Omental fat pad (tissue), 4 donors: ENCODE results near the gene SORCS3. TPM values are rescaled to one million over a fixed set of nuclear protein-coding genes. Genes with fewer than 3 reads are reported as not detected.

Source experiments
- ATAC-seq: fragments of 150-250 bp; one replicate; pipeline ENCODE4 v1.9.1; 2016; ENCODE audit warnings: mild to moderate bottlenecking, moderate library complexity; ENCODE audit not compliant: low FRiP score
- DNase-seq: peaks from one replicate; pipeline ENCODE4 v3.0.0-alpha.2; 2019; ENCODE audit warnings: low spot score
- total RNA-seq, 4 donors: library from RNA; depleted of rRNA; stranded (reverse); fragments of >200 nt; gene quantifications; one replicate each; pipeline ENCODE4 v1.1.0, GENCODE V29; 2016
- TF ChIP-seq, protein P1 (sequence below), 3 donors: fragments of 450-650 bp; IDR thresholded peaks; one replicate each; pipeline ENCODE4 v1.5.1; 2016 to 2017; ENCODE audit warnings: antibody characterized with exemption in 3 of 3, mild to moderate bottlenecking in 3 of 3, moderate library complexity in 2 of 3

SORCS3 gene
- total RNA-seq, 4 donors from 2014 or later: not detected

DNA sequence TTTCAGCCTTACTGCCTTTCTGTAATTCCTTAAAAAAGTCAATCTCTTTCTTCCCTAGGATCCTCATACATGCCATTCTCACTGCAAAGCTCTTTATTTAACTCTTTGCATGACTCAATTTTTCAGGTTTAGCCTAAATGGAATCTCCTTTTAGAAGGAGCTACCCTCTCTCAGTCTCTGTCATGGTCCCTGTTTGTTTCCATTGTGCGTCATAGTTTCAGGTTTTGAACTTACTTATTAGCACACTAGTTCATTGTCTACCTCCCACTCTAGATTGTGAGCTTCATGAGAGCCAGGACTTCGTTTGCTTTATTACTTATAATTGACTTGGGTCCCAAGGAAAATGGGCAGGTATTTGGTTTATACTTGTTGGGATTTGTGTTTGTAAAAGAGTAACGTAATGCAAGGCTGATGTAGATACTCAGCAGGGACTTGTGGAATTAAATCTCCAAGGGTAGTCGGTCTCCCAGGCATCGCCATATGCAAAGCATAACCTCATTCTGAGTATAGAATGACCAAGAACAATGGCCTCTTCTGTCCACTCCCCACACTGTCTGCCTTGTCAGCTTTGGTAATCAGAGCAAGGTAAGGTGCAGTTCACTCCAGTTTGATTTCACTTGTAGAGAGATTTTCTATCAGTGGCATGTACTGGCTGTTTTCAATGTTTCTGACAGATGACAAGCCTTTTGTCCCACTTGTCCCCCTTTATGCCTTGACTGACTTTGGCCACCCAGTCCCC is 252.0 kb downstream of the SORCS3 start:
- ATAC-seq (no peak), DNase-seq (no peak)
- TF ChIP-seq, protein P1, sequence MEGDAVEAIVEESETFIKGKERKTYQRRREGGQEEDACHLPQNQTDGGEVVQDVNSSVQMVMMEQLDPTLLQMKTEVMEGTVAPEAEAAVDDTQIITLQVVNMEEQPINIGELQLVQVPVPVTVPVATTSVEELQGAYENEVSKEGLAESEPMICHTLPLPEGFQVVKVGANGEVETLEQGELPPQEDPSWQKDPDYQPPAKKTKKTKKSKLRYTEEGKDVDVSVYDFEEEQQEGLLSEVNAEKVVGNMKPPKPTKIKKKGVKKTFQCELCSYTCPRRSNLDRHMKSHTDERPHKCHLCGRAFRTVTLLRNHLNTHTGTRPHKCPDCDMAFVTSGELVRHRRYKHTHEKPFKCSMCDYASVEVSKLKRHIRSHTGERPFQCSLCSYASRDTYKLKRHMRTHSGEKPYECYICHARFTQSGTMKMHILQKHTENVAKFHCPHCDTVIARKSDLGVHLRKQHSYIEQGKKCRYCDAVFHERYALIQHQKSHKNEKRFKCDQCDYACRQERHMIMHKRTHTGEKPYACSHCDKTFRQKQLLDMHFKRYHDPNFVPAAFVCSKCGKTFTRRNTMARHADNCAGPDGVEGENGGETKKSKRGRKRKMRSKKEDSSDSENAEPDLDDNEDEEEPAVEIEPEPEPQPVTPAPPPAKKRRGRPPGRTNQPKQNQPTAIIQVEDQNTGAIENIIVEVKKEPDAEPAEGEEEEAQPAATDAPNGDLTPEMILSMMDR (IDR thresholded peaks at IDR 0.05): no peak

DNA sequence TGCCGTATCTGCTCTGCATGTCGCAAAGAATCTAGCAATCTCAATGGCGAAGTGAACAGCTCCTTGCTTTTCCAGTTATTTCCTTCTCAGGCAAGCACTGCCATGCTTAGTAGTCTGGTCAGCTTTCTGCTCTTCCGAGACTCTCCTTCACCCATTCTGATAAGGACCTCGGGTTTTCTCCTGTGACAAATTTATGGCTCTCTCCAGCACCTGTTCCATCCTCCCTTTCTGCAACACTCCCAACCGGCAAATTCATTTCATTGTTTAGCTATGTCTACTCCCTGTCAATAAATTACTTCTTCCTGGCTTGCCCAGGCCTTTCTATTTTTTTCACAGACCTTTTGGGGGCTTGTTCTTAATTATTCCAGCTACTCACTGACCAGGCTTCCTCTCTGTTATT is 252.6 kb downstream of the SORCS3 start:
- TF ChIP-seq, protein P1 (IDR thresholded peaks at IDR 0.05): no peak
- ATAC-seq (no peak), DNase-seq (no peak)

DNA sequence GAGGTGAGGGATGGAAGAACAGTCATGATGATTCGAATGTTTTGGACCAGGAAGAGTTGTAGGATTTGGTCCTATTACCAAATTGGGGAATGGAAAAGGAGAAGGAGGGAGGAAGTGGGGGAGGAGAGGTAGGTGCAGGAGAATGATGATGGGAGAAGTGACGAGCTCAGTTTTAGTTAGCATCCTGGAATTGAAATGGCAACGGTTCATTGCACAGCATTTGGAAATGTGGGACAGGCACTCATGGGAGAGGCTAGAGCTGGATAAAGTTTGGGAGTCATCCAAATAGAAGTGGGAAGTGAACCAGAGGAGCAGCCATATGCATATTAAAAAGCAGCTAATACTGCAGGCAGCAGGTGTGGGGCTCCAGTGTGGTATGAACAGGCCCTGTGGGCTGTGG is 253.6 kb downstream of the SORCS3 start:
- no peak for DNase-seq
- TF ChIP-seq, protein P1 (IDR thresholded peaks at IDR 0.05): no peak

DNA sequence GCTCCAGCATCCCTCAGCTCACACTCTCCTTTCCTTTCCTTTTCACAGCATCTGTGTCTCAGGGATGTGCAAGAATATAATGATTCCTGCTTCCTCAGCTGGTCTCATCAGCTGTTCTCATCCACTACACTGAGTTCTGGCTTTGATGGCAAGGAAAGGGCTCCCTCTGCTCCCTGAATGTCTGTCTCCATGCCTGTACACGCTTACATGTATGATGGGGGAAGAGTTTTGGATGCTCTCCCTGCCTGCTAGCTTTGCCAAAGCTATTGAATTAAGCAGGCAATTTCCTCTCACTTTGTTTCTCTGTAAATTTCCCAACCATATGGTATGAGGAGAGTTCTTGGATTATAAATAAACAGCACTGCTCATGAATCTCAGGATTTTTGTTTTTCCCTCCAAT is 254.5 kb downstream of the SORCS3 start:
- TF ChIP-seq, protein P1 (IDR thresholded peaks at IDR 0.05): no peak
- ATAC-seq: no peak
- no peak for DNase-seq

More for the DNA sequence above, 253.6 kb downstream of the SORCS3 start:
- ATAC-seq: no peak

DNA sequence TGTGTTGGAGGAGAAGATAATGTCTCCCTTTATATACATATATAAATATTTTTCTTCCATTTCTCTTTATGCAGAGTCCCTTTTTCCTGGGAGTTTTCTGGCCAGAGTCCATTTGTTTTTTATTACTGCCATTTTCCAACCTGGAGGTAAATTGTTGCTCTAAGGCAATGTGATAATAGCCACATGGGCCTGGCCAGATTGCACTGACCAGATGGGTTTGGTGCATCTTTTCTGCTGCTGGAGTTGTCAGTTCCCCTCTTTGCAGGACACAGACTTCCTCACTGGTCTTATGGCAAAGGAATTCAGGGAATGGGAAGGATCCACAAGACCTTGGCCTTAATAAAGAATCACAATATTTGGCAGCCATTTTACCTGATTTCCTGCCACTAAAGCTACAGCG is 254.9 kb downstream of the SORCS3 start:
- no peak for ATAC-seq
- TF ChIP-seq, protein P1 (IDR thresholded peaks at IDR 0.05): no peak
- no peak for DNase-seq

DNA sequence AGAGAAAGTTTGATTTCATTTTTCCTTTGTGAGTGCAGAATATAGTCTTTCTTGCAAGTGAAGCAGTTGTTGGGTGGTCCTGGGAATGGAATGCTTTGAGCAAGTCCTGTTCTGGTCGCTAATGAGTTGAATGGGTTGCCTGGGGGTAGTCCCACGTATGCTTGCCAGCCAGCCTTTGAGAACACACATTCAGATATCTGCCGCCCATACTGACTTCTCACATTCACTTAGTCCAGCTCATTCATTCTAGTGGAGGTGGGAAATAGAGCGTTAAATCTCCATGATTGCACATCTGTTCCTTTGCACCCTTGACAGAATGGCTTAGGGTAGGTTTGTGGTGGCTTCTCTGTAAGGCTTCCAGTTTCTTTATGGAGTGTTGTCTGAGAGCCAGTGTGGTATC is 256.6 kb downstream of the SORCS3 start:
- ATAC-seq: no peak
- TF ChIP-seq, protein P1 (IDR thresholded peaks at IDR 0.05): no peak
- no peak for DNase-seq

DNA sequence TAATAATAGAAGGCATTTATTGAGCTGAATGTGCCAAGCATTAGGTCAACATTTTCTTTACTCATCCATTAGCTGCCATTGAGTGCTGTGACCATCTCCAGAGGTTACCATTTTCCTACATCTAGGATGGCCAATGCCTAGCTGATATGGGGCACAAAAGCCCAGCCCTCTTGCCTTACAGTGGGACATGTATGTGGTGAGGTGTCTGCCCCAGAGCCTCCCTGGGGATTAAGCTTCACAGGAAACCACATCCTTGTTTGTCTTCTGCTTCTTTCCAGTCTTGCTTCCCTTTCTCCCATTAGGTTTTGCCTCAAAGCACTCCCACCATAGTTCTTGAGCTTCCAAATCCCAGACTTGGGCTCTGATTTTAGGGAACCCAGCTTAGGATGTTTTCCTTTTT is 258.7 kb downstream of the SORCS3 start:
- TF ChIP-seq, protein P1 (IDR thresholded peaks at IDR 0.05): no peak
- ATAC-seq (no peak), DNase-seq (no peak)
